Stimulated activated CD8-positive, alpha-beta memory T cell treated with anti-CD3 and anti-CD28 coated beads, Interleukin-15, amount 100 ng/mL, for 4 hours (primary cell): ENCODE measurements around the gene KRT6B.
"Not testable (repeated sequence)": the region's sequence is repeated elsewhere in the genome, so short reads cannot be mapped to it uniquely, and the experiment has no call there.

Experiments used
- DNase-seq, 2 donors: peaks; one replicate each; pipeline ENCODE4 v3.0.0-alpha.2; 2020; ENCODE audit warnings: low read depth in 2 of 2

Gene KRT6B

GRCh38 chr12:52469853-52470252, 17.9 kb upstream of the KRT6B start:
- no peak for DNase-seq

- no peak for DNase-seq
Observed at GRCh38 chr12:52464897-52465296, 13.0 kb upstream of the KRT6B start.

- DNase-seq = no peak
Observed at GRCh38 chr12:52461693-52462092, 9.7 kb upstream of the KRT6B start.

DNA sequence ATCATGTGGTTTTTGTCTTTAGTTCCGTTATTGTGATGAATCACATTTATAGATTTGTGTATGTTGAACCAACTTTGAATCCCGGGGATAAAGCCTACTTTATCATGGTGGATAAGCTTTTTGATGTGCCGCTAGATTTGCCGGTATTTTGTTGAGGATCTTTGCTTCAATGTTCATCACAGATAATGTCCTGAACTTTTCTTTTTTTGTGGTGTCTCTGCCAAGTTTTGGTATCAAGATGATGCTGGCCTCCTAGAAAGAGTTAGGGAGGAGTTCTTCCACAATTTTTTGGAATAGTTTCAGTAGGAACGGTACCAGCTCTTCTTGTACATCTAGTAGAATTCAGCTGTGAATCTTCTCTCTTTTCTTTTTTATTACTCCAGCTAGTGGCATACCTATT, 6.9 kb upstream of the KRT6B start:
- DNase-seq = no peak

DNA sequence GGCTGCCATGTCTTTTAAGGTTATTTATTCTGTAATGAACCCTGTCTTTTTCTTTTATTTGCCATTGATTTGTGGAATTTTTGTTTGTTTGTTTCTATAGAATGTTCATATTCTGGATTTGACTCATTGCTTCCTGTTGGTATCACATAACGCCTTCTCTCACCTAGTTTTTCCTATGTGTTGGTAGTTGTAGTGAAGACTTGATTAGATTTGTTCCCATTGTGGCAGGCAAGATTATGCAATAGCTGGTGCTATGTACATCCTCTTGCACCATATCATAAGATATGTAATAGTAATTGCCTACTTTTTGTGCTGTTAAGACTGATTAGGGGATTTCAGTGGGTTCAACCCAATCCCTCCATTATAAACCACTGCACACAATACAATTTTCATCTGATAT, 3.9 kb upstream of the KRT6B start:
- no peak for DNase-seq

GRCh38 chr12:52454411-52455201, 2.7 kb upstream of the KRT6B start:
- DNase-seq = no peak

DNA sequence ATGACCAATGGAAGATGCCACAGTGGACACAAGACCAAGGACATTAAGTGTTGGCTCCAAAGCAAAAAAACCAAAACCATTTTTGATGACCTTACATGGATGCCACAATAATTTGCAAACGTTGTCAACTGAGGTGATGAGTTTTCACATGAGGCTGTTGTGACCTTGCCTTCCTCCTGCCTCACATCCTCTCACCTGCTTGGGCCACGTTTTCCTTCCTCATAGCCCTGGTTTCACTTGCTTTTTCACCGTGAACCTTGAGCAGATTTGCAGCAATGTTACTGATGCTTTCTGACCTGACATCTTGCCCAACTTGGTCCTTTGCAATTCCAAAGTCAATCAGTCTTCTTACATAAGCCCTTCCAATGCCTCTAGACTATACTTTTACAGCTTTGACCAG, 3.7 kb downstream of the KRT6B start:
- DNase-seq = no peak

- not testable (repeated sequence) for DNase-seq
Observed at GRCh38 chr12:52447196-52447595, 4.8 kb downstream of the KRT6B start.

DNA sequence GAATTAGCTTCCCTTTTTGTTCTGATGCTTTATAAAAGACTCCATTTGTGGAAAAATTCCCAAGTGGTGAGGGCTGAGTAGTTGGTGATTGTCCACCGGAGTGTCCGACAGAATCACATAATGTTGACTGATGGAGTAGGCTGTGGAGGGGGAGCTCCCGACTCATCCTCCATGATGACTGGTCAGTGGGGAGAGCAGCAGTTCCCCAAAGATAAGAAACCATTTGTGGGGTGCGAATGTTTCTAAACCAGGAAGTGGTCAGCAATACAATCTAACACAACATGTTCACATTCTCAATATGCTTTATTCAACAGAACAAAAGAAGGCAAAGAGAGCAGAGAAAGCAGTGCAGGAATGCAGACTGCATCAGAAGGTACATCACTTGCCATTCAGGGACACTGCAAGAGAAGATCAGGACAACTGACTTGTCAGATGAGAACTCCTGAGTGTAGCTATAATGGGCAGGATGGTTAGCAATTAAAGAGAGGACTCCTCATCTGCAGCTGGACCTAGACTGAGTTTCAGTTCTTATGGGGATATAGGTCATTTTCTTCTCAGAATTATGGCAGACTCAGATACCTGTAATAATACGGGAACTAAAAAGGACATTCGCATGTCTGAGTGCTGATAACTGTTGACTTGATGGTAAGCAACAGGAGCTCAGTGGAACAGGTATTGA, 5.4 kb downstream of the KRT6B start:
- DNase-seq = no peak

DNA sequence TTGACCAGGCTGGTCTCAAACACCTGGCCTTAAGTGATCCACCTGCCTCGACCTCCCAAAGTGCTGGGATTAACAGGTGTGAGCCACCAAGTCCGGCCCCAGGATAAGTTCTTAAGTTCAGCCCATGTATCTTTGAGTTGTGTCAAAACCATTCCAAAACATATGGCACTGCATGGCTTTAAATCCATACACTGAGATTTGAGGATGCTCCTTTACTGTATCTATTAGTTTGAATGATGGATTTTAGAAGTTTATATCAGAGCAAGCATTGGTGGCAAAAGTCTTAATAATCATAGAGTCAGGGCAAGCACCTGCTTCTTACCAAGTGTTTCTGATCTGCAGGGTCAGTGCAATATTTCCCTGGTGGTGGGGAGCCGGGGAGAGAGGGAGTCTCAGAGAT, 6.1 kb downstream of the KRT6B start:
- DNase-seq = no peak

DNA sequence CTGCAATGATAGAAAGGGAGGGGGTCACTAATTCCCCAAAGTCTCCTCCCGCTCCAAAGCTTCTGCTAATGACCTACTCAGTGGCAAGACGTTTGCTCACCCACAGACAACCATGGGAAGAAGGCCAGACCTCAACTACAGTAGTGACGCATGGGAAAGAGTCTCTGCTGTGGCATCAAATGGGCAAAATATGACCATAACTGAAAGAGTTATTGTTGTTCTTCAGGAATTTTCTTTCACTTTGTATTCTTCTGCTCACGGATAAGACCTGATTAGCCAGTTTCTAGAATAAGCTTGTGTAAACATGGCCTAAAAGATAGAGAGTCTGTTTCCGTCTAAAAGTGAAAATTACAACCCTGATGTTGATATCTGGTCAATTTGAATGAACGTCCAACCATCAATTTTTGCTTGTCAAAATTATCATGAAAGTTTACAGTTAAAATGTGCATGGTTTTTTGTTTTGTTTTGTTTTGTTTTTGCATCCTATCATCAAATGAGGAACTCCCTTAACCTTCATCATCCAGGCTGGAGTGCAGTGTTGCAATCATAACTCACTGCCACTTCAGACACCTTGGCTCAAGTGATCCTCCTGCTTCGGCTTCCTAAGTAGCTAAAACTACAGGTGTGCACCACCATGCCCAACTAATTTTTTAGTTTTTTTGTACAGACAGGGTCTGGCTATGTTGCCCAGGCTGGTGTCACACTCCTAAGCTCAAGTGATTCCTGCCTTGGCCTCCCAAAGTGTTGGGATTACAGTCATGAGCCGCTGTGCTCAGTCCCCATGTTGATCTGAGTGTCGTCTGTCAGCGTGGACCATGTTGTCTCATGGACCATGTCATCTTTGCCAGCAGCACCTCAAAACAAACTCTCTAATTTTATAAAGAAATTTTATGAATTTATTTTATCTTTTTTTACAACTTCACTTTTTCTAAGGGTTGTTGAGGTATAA, 7.0 kb downstream of the KRT6B start:
- DNase-seq = no peak

- DNase-seq = no peak
Observed at GRCh38 chr12:52443966-52444365, 8.0 kb downstream of the KRT6B start.

GRCh38 chr12:52442600-52443061, 9.3 kb downstream of the KRT6B start:
- no peak for DNase-seq

- no peak for DNase-seq
Observed at GRCh38 chr12:52441320-52441911, 10.5 kb downstream of the KRT6B start.

DNA sequence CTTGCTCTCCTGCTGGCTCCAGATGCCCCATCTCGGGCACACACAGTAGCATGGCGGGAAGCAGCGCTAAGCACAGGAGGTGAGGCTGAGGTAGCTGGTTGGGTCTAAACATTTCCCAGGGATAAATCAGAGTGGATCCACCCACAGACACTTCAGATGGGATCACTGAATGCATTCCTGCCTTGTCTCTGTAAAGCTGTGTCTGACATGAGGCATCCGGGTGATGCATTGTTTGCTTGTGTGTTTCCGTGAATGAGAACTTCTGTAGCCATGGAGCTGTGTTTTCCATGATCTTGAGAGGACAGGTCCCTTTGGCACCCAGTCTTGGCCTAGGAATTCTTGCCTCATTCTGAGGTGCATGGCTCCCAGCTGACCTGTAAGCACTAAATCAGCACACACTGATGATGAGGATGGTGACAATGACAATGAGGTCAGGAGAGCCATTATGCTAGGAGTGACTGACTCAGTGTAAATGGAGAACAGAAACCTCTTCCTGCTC, 11.1 kb downstream of the KRT6B start:
- DNase-seq = no peak

DNA sequence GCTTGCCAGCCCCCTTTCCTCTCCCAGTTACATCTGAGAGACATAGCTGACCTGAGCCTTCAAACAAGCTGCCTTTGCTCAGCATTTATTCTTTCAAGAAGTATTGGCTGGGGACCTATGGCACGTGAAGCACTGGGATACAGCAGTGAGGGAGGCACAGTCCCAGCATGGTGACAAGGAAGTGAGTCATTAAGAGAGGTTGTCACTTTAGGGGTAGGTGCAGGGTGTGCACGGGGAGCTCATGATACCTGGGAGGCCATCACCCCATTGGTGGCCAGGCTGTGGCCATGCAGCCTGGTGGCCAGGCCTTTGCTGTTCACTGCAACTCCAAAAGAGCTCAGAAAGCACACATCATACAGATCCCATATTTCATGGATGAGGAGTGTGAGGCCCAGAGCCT, 12.1 kb downstream of the KRT6B start:
- DNase-seq = no peak

- DNase-seq = no peak
Observed at GRCh38 chr12:52439420-52439819, 12.5 kb downstream of the KRT6B start.

DNA sequence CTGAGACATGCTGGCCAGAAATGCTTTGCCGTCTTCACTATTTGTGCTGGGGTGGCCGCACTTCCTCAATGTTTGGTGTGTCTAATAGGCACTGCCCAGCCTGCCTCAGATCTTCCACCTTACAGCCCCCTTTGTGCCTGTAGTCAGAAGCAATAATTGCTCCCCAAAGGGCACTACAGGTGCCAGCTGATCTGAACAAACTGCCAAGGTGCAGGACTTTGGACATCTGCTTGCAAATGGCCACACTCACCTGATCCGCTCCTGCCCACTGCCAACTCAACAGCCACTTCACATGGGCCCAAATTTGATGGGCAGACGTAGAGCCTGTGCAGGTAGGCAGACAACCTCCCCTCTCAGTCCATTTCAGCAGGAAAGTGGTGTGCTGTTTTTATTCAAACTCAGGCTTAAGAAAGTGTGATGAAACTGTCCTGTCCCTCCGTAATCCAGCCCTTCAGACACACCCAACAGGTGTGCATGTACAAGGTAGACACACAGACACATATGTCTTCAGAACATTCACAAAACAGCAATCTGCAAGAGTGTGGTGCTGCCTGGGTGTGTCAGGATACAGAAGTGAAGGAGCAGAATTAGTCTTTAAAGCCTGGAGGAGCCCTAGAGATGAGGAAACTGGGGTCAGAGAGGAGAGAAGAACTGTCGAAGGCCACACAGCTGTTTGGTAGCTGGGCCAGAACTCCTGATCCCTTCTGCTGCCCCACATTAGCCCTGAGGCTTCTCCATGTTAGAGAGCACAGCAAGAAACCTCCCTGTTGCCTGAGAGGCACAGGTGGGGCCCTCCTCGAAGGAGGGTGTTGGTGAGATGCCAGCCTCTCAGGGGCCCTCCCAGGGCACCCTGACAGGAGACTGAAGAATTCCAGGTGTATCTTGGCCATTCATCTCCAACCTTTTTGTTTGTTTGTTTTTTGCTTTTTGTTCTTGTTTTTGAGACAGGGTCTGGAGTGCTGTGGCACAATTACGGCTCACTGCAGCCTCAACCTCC, 13.3 kb downstream of the KRT6B start:
- no peak for DNase-seq

GRCh38 chr12:52437508-52437907, 14.4 kb downstream of the KRT6B start:
- DNase-seq = no peak

DNA sequence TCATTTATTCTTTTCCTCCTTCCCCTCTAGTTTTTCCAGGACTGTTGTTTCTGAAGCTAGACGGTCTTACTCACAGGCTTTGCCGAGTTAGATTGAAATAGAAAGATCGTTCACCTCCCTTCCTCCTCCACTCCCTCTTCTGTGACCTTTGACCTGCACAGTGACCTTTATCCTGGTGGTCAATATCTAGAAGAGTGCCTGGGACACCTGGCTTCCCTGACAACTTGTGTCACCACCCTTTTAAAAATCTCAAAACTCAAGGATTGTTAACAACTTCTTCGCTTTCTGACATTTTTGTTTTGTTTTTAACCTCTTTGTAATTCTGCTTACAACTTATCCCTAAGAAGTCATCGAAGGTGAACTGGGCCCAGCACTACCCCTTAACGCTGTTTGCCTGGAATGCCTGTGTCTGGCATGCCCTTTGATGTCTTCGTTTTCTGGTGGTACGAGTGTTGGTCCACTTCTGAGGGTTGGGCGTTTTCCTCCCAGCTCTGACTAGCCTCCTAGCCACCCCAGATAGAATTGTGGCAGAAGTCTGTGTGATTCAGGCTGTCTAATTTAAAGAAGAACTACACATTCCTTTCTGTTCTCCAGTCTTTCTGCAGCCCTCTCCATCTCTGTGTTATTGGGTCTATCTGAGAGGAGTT, 15.0 kb downstream of the KRT6B start:
- no peak for DNase-seq
